Liver (tissue), 9 donors: ENCODE data around the gene VIPR2. TPM values are rescaled to one million over a fixed set of nuclear protein-coding genes. Genes with fewer than 3 reads are reported as not detected.

Experiments used
- DNase-seq: peaks from one replicate; pipeline ENCODE4 v3.0.0-alpha.2; 2017; ENCODE audit warnings: low spot score
- H3K27ac ChIP-seq, 2 donors: one replicate each; pipeline ENCODE4 v1.7.0; 2013; ENCODE audit warnings: inconsistent platforms in 2 of 2, low read length in 2 of 2, control low read depth in 1 of 2, low read depth in 1 of 2, mild to moderate bottlenecking in 1 of 2
- H3K27me3 ChIP-seq, 4 donors: one replicate each; pipeline versions ENCODE4 v1.6.1 to v1.7.0; 2013; ENCODE audit warnings: low read length in 3 of 4, inconsistent platforms in 1 of 4, mild to moderate bottlenecking in 1 of 4, moderate library complexity in 1 of 4; ENCODE audit not compliant: control insufficient read depth in 4 of 4, insufficient read depth in 4 of 4
- H3K36me3 ChIP-seq, 4 donors: one replicate each; pipeline versions ENCODE4 v1.6.1 to v1.7.0; 2013; ENCODE audit warnings: low read length in 3 of 4, mild to moderate bottlenecking in 3 of 4, low read depth in 1 of 4, moderate library complexity in 1 of 4; ENCODE audit not compliant: control insufficient read depth in 4 of 4, insufficient read depth in 3 of 4
- H3K4me1 ChIP-seq, 4 donors: one replicate each; pipeline versions ENCODE4 v1.6.1 to v1.7.0; 2013; ENCODE audit warnings: low read length in 3 of 4, mild to moderate bottlenecking in 3 of 4, moderate library complexity in 1 of 4; ENCODE audit not compliant: control insufficient read depth in 4 of 4, insufficient read depth in 4 of 4
- H3K4me3 ChIP-seq, 3 donors: one replicate each; pipeline versions ENCODE4 v1.6.1 to v1.7.0; 2013; ENCODE audit warnings: low read length in 3 of 3, control low read depth in 1 of 3, low read depth in 1 of 3, mild to moderate bottlenecking in 1 of 3
- H3K9ac ChIP-seq, 2 donors: one replicate each; pipeline ENCODE4 v1.7.0; 2013; ENCODE audit warnings: low read length in 2 of 2, mild to moderate bottlenecking in 2 of 2, moderate library complexity in 2 of 2, control low read depth in 1 of 2, low read depth in 1 of 2
- H3K9me3 ChIP-seq, 4 donors: one replicate each; pipeline versions ENCODE4 v1.6.1 to v1.7.0; 2013; ENCODE audit warnings: low read length in 3 of 4; ENCODE audit not compliant: control insufficient read depth in 4 of 4
- ATF3 ChIP-seq: IDR thresholded peaks from 2 replicates; pipeline ENCODE4 v1.6.1; 2016; ENCODE audit warnings: antibody characterized with exemption
- REST ChIP-seq: IDR thresholded peaks from 2 replicates; pipeline ENCODE4 v1.6.1; 2016; ENCODE audit warnings: antibody characterized with exemption, mild to moderate bottlenecking
- RXRA ChIP-seq, 2 donors: IDR thresholded peaks; 2 replicates each; pipeline ENCODE4 v1.6.1; 2017 to 2018; ENCODE audit warnings: antibody characterized with exemption in 2 of 2, mild to moderate bottlenecking in 1 of 2
- WGBS: extraction: QIAGEN DNeasy Blood & Tissue Kit; methylation state at CpG from one replicate; pipeline ENCODE4 v1.1.7; 2013; 5-methylcytosine and 5-hydroxymethylcytosine counted together
- polyA plus RNA-seq, 2 donors: library from polyadenylated mRNA; stranded (reverse) in 1 of 2; unstranded in 1 of 2; fragments of 200-250 nt in 1 of 2; fragments of >200 nt in 1 of 2; fragmentation: Nextera tagmentation in 1 of 2; extraction: Ambion mirVana in 1 of 2; gene quantifications; one replicate each; pipeline versions ENCODE4 v1.2.1 to v1.2.3, GENCODE V29; 2013 to 2015
- total RNA-seq, 2 donors: library from RNA; depleted of rRNA; stranded (reverse); fragments of >200 nt; gene quantifications; one replicate each; pipeline ENCODE4 v1.2.3, GENCODE V29; 2014
- TF ChIP-seq, protein P1 (sequence below): IDR thresholded peaks from 2 replicates; pipeline ENCODE4 v1.6.1; 2016; ENCODE audit warnings: antibody characterized with exemption
- TF ChIP-seq, protein P2 (sequence below): fragments of 150-350 bp; IDR thresholded peaks from 2 replicates; pipeline ENCODE4 v1.5.1; 2017; ENCODE audit warnings: improper control_type of control experiment, low read depth, low read length; ENCODE audit not compliant: missing input control
- donor health status: healthy.
- donor health status: healthy.
- donor health status: healthy.
- donor health status: healthy.
- donor health status: healthy.

VIPR2 gene
- total and polyA plus RNA-seq, 4 donors, result 0.05 to 0.17 (median 0.10) TPM; not detected in 1

GRCh38 chr7:159141660-159142059 is 3.0 kb downstream of the VIPR2 start:
- H3K36me3 ChIP-seq, result no peaks in the 10 kb centered on the region
- TF ChIP-seq, protein P1, sequence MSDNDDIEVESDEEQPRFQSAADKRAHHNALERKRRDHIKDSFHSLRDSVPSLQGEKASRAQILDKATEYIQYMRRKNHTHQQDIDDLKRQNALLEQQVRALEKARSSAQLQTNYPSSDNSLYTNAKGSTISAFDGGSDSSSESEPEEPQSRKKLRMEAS, result no peak
- TF ChIP-seq ATF3 (no peak), REST (no peak), RXRA (IDR thresholded peaks at IDR 0.05) (no peak)
- no peak for DNase-seq
- H3K4me3 ChIP-seq, result no peak overlapping the region
- H3K4me1 ChIP-seq, result peaks cover 0 to 12% (median 9%) of the 10 kb centered on the region in 4 donors
- H3K27ac ChIP-seq, result no peak overlapping the region
- 55% methylated on average over 6 of the region's 6 CpGs for WGBS
- H3K9ac ChIP-seq, result no peak overlapping the region
- H3K9me3 ChIP-seq, result no peaks in the 10 kb centered on the region
- peaks cover 0 to 16% (median 6%) of the 10 kb centered on the region in 4 donors for H3K27me3 ChIP-seq

- DNase-seq, result no peak
- no peaks in the 10 kb centered on the region for H3K36me3 ChIP-seq
- no peak for TF ChIP-seq REST
- TF ChIP-seq, protein P2, sequence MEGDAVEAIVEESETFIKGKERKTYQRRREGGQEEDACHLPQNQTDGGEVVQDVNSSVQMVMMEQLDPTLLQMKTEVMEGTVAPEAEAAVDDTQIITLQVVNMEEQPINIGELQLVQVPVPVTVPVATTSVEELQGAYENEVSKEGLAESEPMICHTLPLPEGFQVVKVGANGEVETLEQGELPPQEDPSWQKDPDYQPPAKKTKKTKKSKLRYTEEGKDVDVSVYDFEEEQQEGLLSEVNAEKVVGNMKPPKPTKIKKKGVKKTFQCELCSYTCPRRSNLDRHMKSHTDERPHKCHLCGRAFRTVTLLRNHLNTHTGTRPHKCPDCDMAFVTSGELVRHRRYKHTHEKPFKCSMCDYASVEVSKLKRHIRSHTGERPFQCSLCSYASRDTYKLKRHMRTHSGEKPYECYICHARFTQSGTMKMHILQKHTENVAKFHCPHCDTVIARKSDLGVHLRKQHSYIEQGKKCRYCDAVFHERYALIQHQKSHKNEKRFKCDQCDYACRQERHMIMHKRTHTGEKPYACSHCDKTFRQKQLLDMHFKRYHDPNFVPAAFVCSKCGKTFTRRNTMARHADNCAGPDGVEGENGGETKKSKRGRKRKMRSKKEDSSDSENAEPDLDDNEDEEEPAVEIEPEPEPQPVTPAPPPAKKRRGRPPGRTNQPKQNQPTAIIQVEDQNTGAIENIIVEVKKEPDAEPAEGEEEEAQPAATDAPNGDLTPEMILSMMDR, result no peak
- H3K9ac ChIP-seq, result no peak overlapping the region
- H3K9me3 ChIP-seq, result no peaks in the 10 kb centered on the region
- 92% methylated on average over 14 of the region's 14 CpGs for WGBS
- H3K4me3 ChIP-seq, result no peak overlapping the region
- H3K4me1 ChIP-seq, result peaks cover 0 to 12% (median 9%) of the 10 kb centered on the region in 4 donors
- peaks cover 0 to 16% (median 5%) of the 10 kb centered on the region in 4 donors for H3K27me3 ChIP-seq
- no peak overlapping the region for H3K27ac ChIP-seq
Measured at GRCh38 chr7:159141167-159141566, 3.5 kb downstream of the VIPR2 start.
